CD4-positive, alpha-beta T cell (primary cell): ENCODE results near the gene NCK2. TPM values are rescaled to one million over a fixed set of nuclear protein-coding genes. Genes with fewer than 3 reads are reported as not detected.

Experiments used
- ATAC-seq: fragments of 200-7000 bp; cut with Tn5 transposase; one replicate; pipeline ENCODE4 v1.10.0; 2022; ENCODE audit warnings: mild to moderate bottlenecking; ENCODE audit not compliant: poor library complexity
- CTCF ChIA-PET: fragments of 350-600 bp; sonication (Branson Sonifier 250); formaldehyde crosslinking; loops from one replicate; lab custom pipeline; 2021; ENCODE audit warnings: antibody characterized with exemption, inconsistent platforms; lab: Charles Lee
- POLR2A ChIA-PET: fragments of 350-600 bp; sonication (Branson Sonifier 250); formaldehyde crosslinking; loops from one replicate; lab custom pipeline; 2021; ENCODE audit warnings: antibody characterized with exemption, inconsistent platforms; lab: Charles Lee
- DNase-seq, 14 experiments: peaks; one replicate each; pipeline ENCODE4 v3.0.0-alpha.2; 2013 to 2020; ENCODE audit warnings: mixed read lengths in 2 of 14
- H3K27ac ChIP-seq, 2 donors: one replicate each; pipeline versions ENCODE4 v1.5.1 to v1.7.0; 2013; ENCODE audit warnings: low read length in 2 of 2, low read depth in 1 of 2, mild to moderate bottlenecking in 1 of 2
- H3K27me3 ChIP-seq, 2 experiments: 1 replicate in 1 of 2; 2 replicates in 1 of 2; pipeline versions ENCODE4 v1.6.1 to v1.7.0; 2013; ENCODE audit warnings: low read length in 2 of 2, control low read depth in 1 of 2, mild to moderate bottlenecking in 1 of 2, moderate library complexity in 1 of 2; ENCODE audit not compliant: insufficient read depth in 2 of 2, control insufficient read depth in 1 of 2
- H3K36me3 ChIP-seq: one replicate; pipeline ENCODE4 v1.6.1; 2013; ENCODE audit warnings: low read length, control low read depth; ENCODE audit not compliant: insufficient read depth
- H3K4me1 ChIP-seq: one replicate; pipeline ENCODE4 v1.6.1; 2013; ENCODE audit warnings: low read length, control low read depth; ENCODE audit not compliant: insufficient read depth
- H3K4me3 ChIP-seq: one replicate; pipeline ENCODE4 v1.5.1; 2013; ENCODE audit warnings: mild to moderate bottlenecking, low read length, moderate library complexity
- H3K9me3 ChIP-seq, 2 experiments: 1 replicate in 1 of 2; 2 replicates in 1 of 2; pipeline versions ENCODE4 v1.6.1 to v1.7.0; 2013; ENCODE audit warnings: low read length in 2 of 2, mild to moderate bottlenecking in 2 of 2, control low read depth in 1 of 2, moderate library complexity in 1 of 2; ENCODE audit not compliant: control insufficient read depth in 1 of 2, insufficient read depth in 1 of 2
- H3K27ac Mint-ChIP-seq: one replicate; pipeline ENCODE4 v1.8.0; 2020; ENCODE audit warnings: mixed read lengths
- H3K27me3 Mint-ChIP-seq: one replicate; pipeline ENCODE4 v1.8.0; 2021; ENCODE audit warnings: mixed read lengths
- H3K36me3 Mint-ChIP-seq: one replicate; pipeline ENCODE4 v1.8.0; 2021; ENCODE audit warnings: low read depth, mixed read lengths
- H3K4me1 Mint-ChIP-seq: one replicate; pipeline ENCODE4 v1.8.0; 2021; ENCODE audit warnings: low read depth, mixed read lengths
- H3K4me3 Mint-ChIP-seq: one replicate; pipeline ENCODE4 v1.8.0; 2020; ENCODE audit warnings: mild to moderate bottlenecking, mixed read lengths
- H3K9me3 Mint-ChIP-seq: one replicate; pipeline ENCODE4 v1.8.0; 2020; ENCODE audit warnings: mixed read lengths
- CTCF ChIP-seq: fragments of 200-600 bp; IDR thresholded peaks from one replicate; pipeline ENCODE4 v1.8.0; 2022; ENCODE audit warnings: antibody characterized with exemption, mild to moderate bottlenecking
- intact Hi-C, 2 experiments: fragments of 100-400 bp; cut with DNase I in 1 of 2; cut with micrococcal nuclease in 1 of 2; formaldehyde crosslinking; loops; one replicate each; pipeline versions ENCODE4 v1.15.1 to v1.9.0; 2023 to 2025; cut with DNase I, micrococcal nuclease
- total RNA-seq, 174 experiments: library from RNA in 2 of 174; stranded (reverse) in 2 of 174; gene quantifications; one replicate each; pipeline ENCODE4 v1.2.3 and lab custom pipeline; 2021 to 2026

Gene NCK2
- total RNA-seq, 2 experiments from 2014 or later = 92.1 to 92.3 TPM

- DNase-seq (no peak), ATAC-seq (peak; percentile 55)
- CTCF ChIA-PET = interaction anchor here (1.0 kb wide), 1 partner anchor 23 kb away, joined by 3 read pairs; no protein-coding TSS in a partner anchor
- no peaks in the 10 kb centered on the region for H3K27me3 ChIP-seq
- no peak overlapping the region for H3K4me3 ChIP-seq
- Mint-ChIP-seq H3K27ac (peak overlapping the region; percentile 77), H3K9me3 (peaks cover 13% of the 10 kb centered on the region), H3K27me3 (no peaks in the 10 kb centered on the region), H3K36me3 (peaks cover 96% of the 10 kb centered on the region), H3K4me1 (peaks cover 86% of the 10 kb centered on the region), H3K4me3 (peak overlapping the region; percentile 2)
- H3K36me3 ChIP-seq = peaks cover 39% of the 10 kb centered on the region
- no peak for TF ChIP-seq CTCF
- peaks cover 6 to 11% of the 10 kb centered on the region in 2 experiments for H3K9me3 ChIP-seq
- intact Hi-C loops = no loop called here
- peaks cover 39% of the 10 kb centered on the region for H3K4me1 ChIP-seq
- POLR2A ChIA-PET = interaction anchor here (0.6 to 0.7 kb wide), 2 partner anchors 30 to 34 kb away, joined by 3 read pairs; no protein-coding TSS in a partner anchor
- H3K27ac ChIP-seq = no peak overlapping the region
These were observed 82.8 kb downstream of the NCK2 start for GRCh38 chr2:105827351-105828096.

GRCh38 chr2:105828558-105828957 is 83.8 kb downstream of the NCK2 start:
- no peaks in the 10 kb centered on the region for H3K27me3 ChIP-seq
- H3K27ac ChIP-seq = peak overlapping the region in 1 of 2 donors; percentile 22
- Mint-ChIP-seq H3K4me3 (no peak overlapping the region), H3K4me1 (peaks cover 78% of the 10 kb centered on the region), H3K9me3 (peaks cover 13% of the 10 kb centered on the region), H3K27me3 (no peaks in the 10 kb centered on the region), H3K36me3 (peaks cover 96% of the 10 kb centered on the region), H3K27ac (peak overlapping the region; percentile 77)
- ATAC-seq (no peak), DNase-seq (no peak)
- no peak for TF ChIP-seq CTCF
- H3K4me3 ChIP-seq = no peak overlapping the region
- ChIA-PET POLR2A (interaction anchor here (0.6 to 2.1 kb wide), 11 partner anchors 10 to 50 kb away, joined by 3 to 7 read pairs (median 3); no protein-coding TSS in a partner anchor), CTCF (interaction anchor here (0.6 to 1.0 kb wide), 4 partner anchors 24 to 370 kb away, joined by 3 read pairs; no protein-coding TSS in a partner anchor)
- intact Hi-C loops = no loop called here
- peaks cover 11 to 17% of the 10 kb centered on the region in 2 experiments for H3K9me3 ChIP-seq
- H3K4me1 ChIP-seq = peaks cover 32% of the 10 kb centered on the region
- peaks cover 33% of the 10 kb centered on the region for H3K36me3 ChIP-seq

GRCh38 chr2:105834931-105835330 is 90.2 kb downstream of the NCK2 start:
- H3K36me3 Mint-ChIP-seq = peaks cover 88% of the 10 kb centered on the region
- peak; percentile 29 for ATAC-seq
- Histone ChIP-seq H3K36me3 (peaks cover 3% of the 10 kb centered on the region), H3K4me1 (peaks cover 40% of the 10 kb centered on the region), H3K9me3 (peaks cover 22 to 46% of the 10 kb centered on the region in 2 experiments), H3K4me3 (no peak overlapping the region), H3K27me3 (no peaks in the 10 kb centered on the region), H3K27ac (peak overlapping the region in 1 of 2 donors; percentile 41)
- H3K4me3 Mint-ChIP-seq = peak overlapping the region; percentile 30
- H3K4me1 Mint-ChIP-seq = peaks cover 83% of the 10 kb centered on the region
- POLR2A ChIA-PET = interaction anchor here (0.6 to 1.3 kb wide), 3 partner anchors 13 to 259 kb away, joined by 3 to 8 read pairs (median 4); no protein-coding TSS in a partner anchor
- intact Hi-C loops = loop anchor here in 1 of 2 experiments (5.0 kb wide), 1 partner anchor 38 kb away; no protein-coding TSS in a partner anchor
- DNase-seq = peak in 3 of 14 experiments; percentile 40 to 73 (median 40)
- peaks cover 18% of the 10 kb centered on the region for H3K9me3 Mint-ChIP-seq
- CTCF ChIA-PET = interaction anchor here (1.4 kb wide), 1 partner anchor 13 kb away, joined by 5 read pairs; no protein-coding TSS in a partner anchor
- peak overlapping the region; percentile 73 for H3K27ac Mint-ChIP-seq
- H3K27me3 Mint-ChIP-seq = no peaks in the 10 kb centered on the region
- TF ChIP-seq CTCF = no peak
